Choroid plexus epithelial cell (primary cell): ENCODE measurements around the gene GLYR1.

ENCODE experiments used
- DNase-seq: peaks from one replicate; pipeline ENCODE4 v3.0.0-alpha.2; 2010; ENCODE audit warnings: low read depth
- H3K4me3 ChIP-seq: 2 replicates; pipeline ENCODE4 v1.5.1; 2011; ENCODE audit warnings: low read depth, mild to moderate bottlenecking, control low read depth, low read length, moderate library complexity
- CTCF ChIP-seq: conservative IDR thresholded peaks from 2 replicates; pipeline ENCODE4 v1.5.1; 2011; ENCODE audit warnings: low read depth, mild to moderate bottlenecking, control low read depth, inconsistent platforms, low read length, moderate library complexity

GLYR1 gene

GRCh38 chr16:4783251-4783950 lies 63.7 kb downstream of the GLYR1 start:
- no peak for TF ChIP-seq CTCF
- DNase-seq, result no peak
- H3K4me3 ChIP-seq, result no peak overlapping the region

GRCh38 chr16:4780235-4780634 lies 66.9 kb downstream of the GLYR1 start:
- TF ChIP-seq CTCF, result no peak
- DNase-seq, result no peak
- H3K4me3 ChIP-seq, result no peak overlapping the region

GRCh38 chr16:4778050-4778392 lies 69.1 kb downstream of the GLYR1 start:
- DNase-seq, result no peak
- no peak for TF ChIP-seq CTCF
- no peak overlapping the region for H3K4me3 ChIP-seq

- DNase-seq, result no peak
- H3K4me3 ChIP-seq, result no peak overlapping the region
- no peak for TF ChIP-seq CTCF
These were observed 69.6 kb downstream of the GLYR1 start for GRCh38 chr16:4777339-4778049.

- no peak for DNase-seq
- no peak for TF ChIP-seq CTCF
These were observed 70.9 kb downstream of the GLYR1 start for GRCh38 chr16:4776141-4776705.

GRCh38 chr16:4775005-4775404 lies 72.1 kb downstream of the GLYR1 start:
- DNase-seq, result no peak
- TF ChIP-seq CTCF, result no peak
- no peak overlapping the region for H3K4me3 ChIP-seq

More at GRCh38 chr16:4776141-4776705, 70.9 kb downstream of the GLYR1 start:
- H3K4me3 ChIP-seq, result no peak overlapping the region
